Effector memory CD4-positive, alpha-beta T cell (primary cell): ENCODE results near the gene NUP214.
A peak's percentile ranks its signal among the peaks of the same experiment; 100 is the strongest.

Experiments used
- DNase-seq, 3 donors: peaks; one replicate each; pipeline ENCODE4 v3.0.0-alpha.2; 2020
- H3K27ac ChIP-seq: 2 replicates; pipeline ENCODE4 v1.7.0; 2013; ENCODE audit warnings: mild to moderate bottlenecking, low read length, moderate library complexity; ENCODE audit not compliant: insufficient read depth, poor library complexity, severe bottlenecking
- H3K27me3 ChIP-seq: replicated peaks from 2 replicates; pipeline ENCODE4 v1.7.0; 2013; ENCODE audit warnings: mild to moderate bottlenecking, low read length; ENCODE audit not compliant: insufficient read depth, control insufficient read depth, poor library complexity, severe bottlenecking
- H3K36me3 ChIP-seq: 2 replicates; pipeline ENCODE4 v1.7.0; 2013; ENCODE audit warnings: mild to moderate bottlenecking, low read length, moderate library complexity; ENCODE audit not compliant: control insufficient read depth, insufficient read depth
- H3K4me1 ChIP-seq: 2 replicates; pipeline ENCODE4 v1.7.0; 2013; ENCODE audit warnings: low read length, mild to moderate bottlenecking; ENCODE audit not compliant: control insufficient read depth, insufficient read depth, poor library complexity, severe bottlenecking
- H3K4me3 ChIP-seq: 2 replicates; pipeline ENCODE4 v1.7.0; 2013; ENCODE audit warnings: low read length, low read depth, mild to moderate bottlenecking; ENCODE audit not compliant: insufficient read depth, poor library complexity, severe bottlenecking
- H3K9me3 ChIP-seq: 2 replicates; pipeline ENCODE4 v1.7.0; 2013; ENCODE audit warnings: mild to moderate bottlenecking, low read length, moderate library complexity; ENCODE audit not compliant: control insufficient read depth

The NUP214 gene

DNA sequence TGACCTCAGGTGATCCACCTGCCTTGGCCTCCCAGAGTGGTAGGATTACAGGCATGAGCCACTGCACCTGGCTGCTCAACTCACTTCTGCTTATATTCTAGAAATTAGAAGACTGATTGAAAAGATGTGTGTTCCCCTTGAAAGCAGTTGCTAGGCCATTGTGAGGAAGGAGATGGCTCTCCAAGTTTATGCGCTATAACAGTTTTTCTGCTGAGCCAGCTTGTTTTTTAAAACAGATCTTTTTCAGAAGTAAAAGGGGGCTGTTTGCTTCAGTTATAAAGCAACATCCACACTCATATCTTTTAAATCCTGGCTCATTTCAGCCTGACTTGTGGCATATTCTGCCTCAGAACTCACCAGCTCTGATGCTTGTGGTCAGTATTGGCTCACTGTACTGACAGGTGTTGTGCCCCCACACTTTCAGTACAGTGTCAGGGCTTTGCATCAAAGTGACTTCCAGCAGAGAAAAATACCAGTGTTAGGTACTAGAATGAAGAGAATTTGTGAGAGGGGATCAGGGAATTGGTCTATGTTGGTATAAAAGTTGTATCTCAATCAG is 49.4 kb downstream of the NUP214 start:
- H3K4me3 ChIP-seq = no peak overlapping the region
- H3K4me1 ChIP-seq = no peaks in the 10 kb centered on the region
- peaks cover 46% of the 10 kb centered on the region for H3K36me3 ChIP-seq
- no peaks in the 10 kb centered on the region for H3K27me3 ChIP-seq
- no peak overlapping the region for H3K27ac ChIP-seq
- DNase-seq = no peak
- H3K9me3 ChIP-seq = no peaks in the 10 kb centered on the region

DNA sequence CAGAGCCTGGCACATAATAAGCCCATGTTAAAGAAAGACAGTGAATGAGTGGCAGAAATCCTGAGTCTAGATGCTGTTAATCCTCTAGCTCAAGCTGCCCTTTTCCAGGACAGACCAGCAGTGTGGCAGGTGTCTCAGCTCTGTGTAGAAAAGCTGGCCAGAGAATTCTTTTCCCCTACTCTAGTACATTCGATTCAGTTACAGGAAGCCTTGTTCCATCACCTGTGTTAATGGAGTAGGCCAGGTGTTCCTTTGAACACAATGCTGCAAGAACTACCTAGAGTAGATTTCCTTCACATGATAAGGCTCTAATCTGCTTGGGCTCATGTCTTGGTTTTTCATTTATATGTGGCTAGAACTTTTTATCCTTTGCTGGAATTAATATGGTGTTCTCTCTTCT is 52.5 kb downstream of the NUP214 start:
- no peak overlapping the region for H3K27ac ChIP-seq
- H3K4me1 ChIP-seq = no peaks in the 10 kb centered on the region
- H3K36me3 ChIP-seq = peaks cover 53% of the 10 kb centered on the region
- H3K27me3 ChIP-seq = no peaks in the 10 kb centered on the region
- H3K4me3 ChIP-seq = no peak overlapping the region
- DNase-seq = no peak
- no peaks in the 10 kb centered on the region for H3K9me3 ChIP-seq

DNA sequence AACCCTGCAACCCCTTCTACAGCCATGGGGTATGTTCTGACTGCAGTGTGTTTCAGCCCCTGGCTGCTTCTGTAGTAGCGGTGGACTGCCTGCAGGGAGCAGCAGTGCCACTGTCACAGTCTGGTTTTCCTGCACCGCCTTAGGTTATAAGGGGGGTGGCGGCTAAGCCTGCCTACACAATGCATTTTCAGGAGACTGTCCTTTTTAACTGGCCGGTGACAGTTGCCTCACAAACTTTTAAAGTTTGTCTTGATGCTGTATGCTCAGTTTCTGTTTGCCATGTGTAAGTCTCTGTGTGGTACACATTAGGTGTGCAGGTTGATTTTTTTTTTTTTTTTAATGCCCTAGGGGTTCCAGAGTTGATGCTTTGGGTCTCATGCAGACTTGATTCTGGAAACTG is 53.0 kb downstream of the NUP214 start:
- peaks cover 53% of the 10 kb centered on the region for H3K36me3 ChIP-seq
- peak; percentile 48 to 61 (median 50) for DNase-seq

DNA sequence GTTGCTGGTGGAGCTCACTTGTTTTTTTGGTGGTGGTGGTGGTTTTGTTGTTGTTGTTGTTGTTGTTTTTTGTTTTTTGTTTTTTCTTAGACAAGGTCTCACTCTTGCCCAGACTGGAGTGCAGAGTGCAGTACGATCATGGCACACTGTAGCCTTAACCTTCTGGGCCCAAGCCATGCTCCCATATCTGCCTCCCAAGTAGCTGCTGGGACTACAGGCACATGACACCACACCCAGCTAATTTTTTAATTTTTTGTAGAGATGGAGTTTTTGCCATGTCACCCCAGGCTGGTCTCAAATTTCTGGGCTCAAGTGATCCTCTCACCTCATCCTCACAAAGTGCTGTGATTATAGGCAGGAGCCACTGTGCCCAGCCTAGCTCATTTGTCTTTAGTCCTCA is 53.5 kb downstream of the NUP214 start:
- Histone ChIP-seq H3K27ac (no peak overlapping the region), H3K27me3 (no peaks in the 10 kb centered on the region), H3K9me3 (no peaks in the 10 kb centered on the region), H3K4me1 (no peaks in the 10 kb centered on the region), H3K4me3 (no peak overlapping the region), H3K36me3 (peaks cover 50% of the 10 kb centered on the region)
- no peak for DNase-seq

More for the DNA sequence above, 53.0 kb downstream of the NUP214 start:
- no peaks in the 10 kb centered on the region for H3K27me3 ChIP-seq
- no peak overlapping the region for H3K27ac ChIP-seq
- no peaks in the 10 kb centered on the region for H3K4me1 ChIP-seq
- H3K4me3 ChIP-seq = no peak overlapping the region
- no peaks in the 10 kb centered on the region for H3K9me3 ChIP-seq

DNA sequence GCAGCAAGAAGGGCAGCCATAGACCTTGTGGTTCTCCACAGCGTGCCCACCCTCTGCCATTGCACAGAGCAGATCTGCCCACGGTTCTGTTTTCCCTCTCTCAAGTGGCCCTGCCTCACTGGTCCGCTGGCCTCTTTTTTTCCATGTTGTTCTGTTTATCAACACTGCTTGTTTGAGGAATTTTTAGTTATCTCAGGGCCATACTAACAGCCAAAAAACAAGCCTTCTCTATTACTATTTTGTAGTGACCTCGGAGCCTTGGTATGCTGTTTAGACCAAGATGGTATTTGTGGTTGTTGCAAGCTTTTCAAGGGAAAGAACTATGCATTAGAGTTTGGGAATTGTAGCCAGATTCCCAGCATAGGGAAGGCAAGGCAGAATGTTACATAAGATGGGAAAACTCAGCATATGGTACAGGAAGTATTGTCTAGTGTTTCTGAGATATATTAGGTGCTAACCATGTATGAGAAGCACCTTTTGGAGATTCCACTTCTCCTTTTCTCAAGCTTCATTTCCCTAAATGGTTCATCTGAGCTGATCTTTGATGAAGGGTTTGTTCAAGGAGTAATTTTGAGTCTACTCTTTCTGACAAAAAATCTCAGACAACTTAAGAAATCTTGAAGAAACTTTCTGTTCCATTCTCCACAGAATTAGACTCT is 54.3 kb downstream of the NUP214 start:
- Histone ChIP-seq H3K27me3 (no peaks in the 10 kb centered on the region), H3K27ac (no peak overlapping the region), H3K4me3 (no peak overlapping the region), H3K36me3 (peaks cover 48% of the 10 kb centered on the region), H3K9me3 (no peaks in the 10 kb centered on the region), H3K4me1 (no peaks in the 10 kb centered on the region)
- no peak for DNase-seq

DNA sequence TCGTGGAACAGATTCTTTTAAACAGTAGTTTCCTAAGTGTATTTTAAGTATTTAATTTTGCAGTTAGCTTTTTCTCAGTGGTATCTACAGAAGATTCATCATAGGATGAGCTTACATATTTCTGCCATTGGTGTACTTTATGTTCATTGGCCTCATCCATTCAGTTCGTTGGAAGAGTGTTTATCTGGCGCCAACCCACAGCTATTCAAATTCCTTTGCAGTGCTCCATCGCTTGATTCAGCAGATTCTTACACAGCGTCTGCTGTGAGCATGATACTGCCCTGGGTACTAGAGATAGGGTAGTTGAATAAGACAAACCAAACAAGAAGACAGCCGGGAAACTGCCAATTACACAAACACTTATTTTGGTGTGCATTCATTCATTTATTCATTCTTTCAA is 55.1 kb downstream of the NUP214 start:
- Histone ChIP-seq H3K27me3 (no peaks in the 10 kb centered on the region), H3K36me3 (peaks cover 45% of the 10 kb centered on the region), H3K4me1 (no peaks in the 10 kb centered on the region), H3K4me3 (no peak overlapping the region), H3K9me3 (no peaks in the 10 kb centered on the region), H3K27ac (no peak overlapping the region)
- no peak for DNase-seq

- no peak for DNase-seq
- no peaks in the 10 kb centered on the region for H3K9me3 ChIP-seq
- no peaks in the 10 kb centered on the region for H3K27me3 ChIP-seq
- no peak overlapping the region for H3K27ac ChIP-seq
- H3K36me3 ChIP-seq = peaks cover 37% of the 10 kb centered on the region
- H3K4me1 ChIP-seq = no peaks in the 10 kb centered on the region
- no peak overlapping the region for H3K4me3 ChIP-seq
Observed at GRCh38 chr9:131181091-131181681, 55.8 kb downstream of the NUP214 start.

- H3K36me3 ChIP-seq = peaks cover 50% of the 10 kb centered on the region
- no peak overlapping the region for H3K4me3 ChIP-seq
- H3K4me1 ChIP-seq = no peaks in the 10 kb centered on the region
- DNase-seq = no peak
- no peak overlapping the region for H3K27ac ChIP-seq
- no peaks in the 10 kb centered on the region for H3K9me3 ChIP-seq
- no peaks in the 10 kb centered on the region for H3K27me3 ChIP-seq
Observed at GRCh38 chr9:131185924-131186323, 60.5 kb downstream of the NUP214 start.

GRCh38 chr9:131186622-131187021 is 61.2 kb downstream of the NUP214 start:
- H3K4me1 ChIP-seq = no peaks in the 10 kb centered on the region
- no peaks in the 10 kb centered on the region for H3K27me3 ChIP-seq
- H3K36me3 ChIP-seq = peaks cover 47% of the 10 kb centered on the region
- H3K9me3 ChIP-seq = no peaks in the 10 kb centered on the region
- H3K4me3 ChIP-seq = no peak overlapping the region
- no peak for DNase-seq
- no peak overlapping the region for H3K27ac ChIP-seq

GRCh38 chr9:131187957-131188356 is 62.6 kb downstream of the NUP214 start:
- Histone ChIP-seq H3K4me3 (no peak overlapping the region), H3K36me3 (peaks cover 53% of the 10 kb centered on the region), H3K27ac (no peak overlapping the region), H3K9me3 (no peaks in the 10 kb centered on the region), H3K27me3 (no peaks in the 10 kb centered on the region), H3K4me1 (no peaks in the 10 kb centered on the region)
- no peak for DNase-seq
